ENCODE results near the gene RFX1. TPM values are rescaled to one million over a fixed set of nuclear protein-coding genes. Genes with fewer than 3 reads are reported as not detected.
"Not testable (repeated sequence)": the region's sequence is repeated elsewhere in the genome, so short reads cannot be mapped to it uniquely, and the experiment has no call there.

RFX1 gene
- total and polyA plus RNA-seq, 8 donors, result 0.58 to 27.2 (median 3.3) TPM

DNA sequence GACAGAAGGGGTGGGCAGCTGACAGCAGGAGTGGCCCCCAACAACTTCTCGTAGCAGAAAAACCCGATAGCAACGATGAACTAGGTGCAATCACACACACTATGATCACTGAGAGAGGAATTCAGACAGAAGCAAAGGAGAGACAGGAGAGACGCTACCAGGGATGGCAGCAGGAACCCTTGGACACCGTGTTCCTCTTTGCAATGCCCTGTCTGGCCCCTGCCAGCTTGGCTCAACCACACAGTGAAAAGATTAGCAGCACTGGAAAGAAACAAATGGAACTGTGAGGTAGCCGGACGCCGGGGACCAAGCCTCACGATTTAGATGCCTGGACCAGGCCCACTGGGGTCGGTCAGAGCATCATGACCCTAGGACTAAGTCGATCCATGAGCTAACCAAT is 30.2 kb downstream of the RFX1 start:
- WGBS, 5 donors, result 90 to 94% (median 93%) methylated on average over 11 of the region's 11 CpGs
- no peak for DNase-seq
- Histone ChIP-seq H3K27me3 (no peaks in the 10 kb centered on the region), H3K4me1 (peaks cover 17 to 26% (median 20%) of the 10 kb centered on the region in 4 donors), H3K9me3 (no peaks in the 10 kb centered on the region), H3K27ac (no peak overlapping the region), H3K36me3 (peaks cover 14 to 72% (median 67%) of the 10 kb centered on the region in 4 donors), H3K4me3 (no peak overlapping the region)
- intact Hi-C loops (cut with DNase I; ENCODE audit: low total_unique reads), result no loop called here
- TF ChIP-seq POLR2A (IDR thresholded peaks at IDR 0.05) (no peak), EP300 (IDR thresholded peaks at IDR 0.05) (no peak), POLR2AphosphoS5 (IDR thresholded peaks at IDR 0.05) (no peak)
- TF ChIP-seq, protein P1, sequence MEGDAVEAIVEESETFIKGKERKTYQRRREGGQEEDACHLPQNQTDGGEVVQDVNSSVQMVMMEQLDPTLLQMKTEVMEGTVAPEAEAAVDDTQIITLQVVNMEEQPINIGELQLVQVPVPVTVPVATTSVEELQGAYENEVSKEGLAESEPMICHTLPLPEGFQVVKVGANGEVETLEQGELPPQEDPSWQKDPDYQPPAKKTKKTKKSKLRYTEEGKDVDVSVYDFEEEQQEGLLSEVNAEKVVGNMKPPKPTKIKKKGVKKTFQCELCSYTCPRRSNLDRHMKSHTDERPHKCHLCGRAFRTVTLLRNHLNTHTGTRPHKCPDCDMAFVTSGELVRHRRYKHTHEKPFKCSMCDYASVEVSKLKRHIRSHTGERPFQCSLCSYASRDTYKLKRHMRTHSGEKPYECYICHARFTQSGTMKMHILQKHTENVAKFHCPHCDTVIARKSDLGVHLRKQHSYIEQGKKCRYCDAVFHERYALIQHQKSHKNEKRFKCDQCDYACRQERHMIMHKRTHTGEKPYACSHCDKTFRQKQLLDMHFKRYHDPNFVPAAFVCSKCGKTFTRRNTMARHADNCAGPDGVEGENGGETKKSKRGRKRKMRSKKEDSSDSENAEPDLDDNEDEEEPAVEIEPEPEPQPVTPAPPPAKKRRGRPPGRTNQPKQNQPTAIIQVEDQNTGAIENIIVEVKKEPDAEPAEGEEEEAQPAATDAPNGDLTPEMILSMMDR (IDR thresholded peaks at IDR 0.05), result no peak

DNA sequence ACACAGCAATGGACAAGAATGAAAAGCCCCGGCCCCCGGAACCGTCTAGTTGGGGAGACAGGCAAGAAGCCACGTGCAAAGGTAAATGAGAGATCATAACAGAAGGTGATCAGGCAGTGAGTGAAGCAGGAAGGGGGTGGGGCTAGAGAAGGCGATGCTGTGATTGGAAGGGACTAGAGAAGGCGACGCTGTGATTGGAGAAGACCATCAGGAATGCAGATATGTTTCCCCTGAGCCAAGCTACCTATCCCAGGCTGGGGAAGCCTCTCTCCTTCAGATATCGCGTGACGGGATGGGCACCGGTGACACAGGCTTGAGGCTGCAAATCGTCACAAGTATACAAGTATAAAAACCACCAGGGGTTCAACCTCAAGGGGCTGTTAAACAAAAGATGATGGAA is 32.0 kb downstream of the RFX1 start:
- H3K4me1 ChIP-seq, result peaks cover 11 to 15% (median 11%) of the 10 kb centered on the region in 4 donors
- no peak overlapping the region for H3K27ac ChIP-seq
- WGBS, 5 donors, result 38 to 46% (median 41%) methylated on average over 12 of the region's 12 CpGs
- no peaks in the 10 kb centered on the region for H3K9me3 ChIP-seq
- no peak overlapping the region for H3K4me3 ChIP-seq
- TF ChIP-seq, protein P1 (IDR thresholded peaks at IDR 0.05), result no peak
- no peak for TF ChIP-seq POLR2A (IDR thresholded peaks at IDR 0.05)
- no peak for TF ChIP-seq EP300 (IDR thresholded peaks at IDR 0.05)
- no peak for TF ChIP-seq POLR2AphosphoS5 (IDR thresholded peaks at IDR 0.05)
- DNase-seq, result peak; percentile 47 to 81
- intact Hi-C loops (cut with DNase I; ENCODE audit: low total_unique reads), result no loop called here
- H3K27me3 ChIP-seq, result no peaks in the 10 kb centered on the region
- H3K36me3 ChIP-seq, result peaks cover 23 to 80% (median 77%) of the 10 kb centered on the region in 4 donors

DNA sequence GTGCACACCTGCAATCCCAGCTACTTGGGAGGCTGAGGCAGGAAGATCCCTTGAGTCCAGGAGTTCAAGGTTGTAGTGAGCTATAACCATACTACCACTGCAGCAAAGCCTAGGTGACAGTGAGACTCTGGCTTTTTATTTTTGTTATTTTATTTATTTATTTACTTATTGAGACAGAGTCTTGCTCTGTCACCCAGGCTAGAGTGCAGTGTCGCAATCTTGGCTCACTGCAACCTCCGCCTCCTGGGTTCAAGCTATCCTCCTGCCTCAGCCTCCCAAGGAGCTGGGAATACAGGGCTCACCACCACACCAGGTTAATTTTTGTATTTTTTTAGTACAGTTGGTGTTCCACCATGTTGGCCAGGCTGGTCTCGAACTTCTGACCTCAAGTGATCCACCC is 32.6 kb downstream of the RFX1 start:
- H3K4me1 ChIP-seq; intact Hi-C loops (cut with DNase I; ENCODE audit: low total_unique reads); H3K4me3 ChIP-seq; H3K27me3 ChIP-seq; H3K9me3 ChIP-seq; DNase-seq; H3K27ac ChIP-seq: not testable (repeated sequence)
- 90 to 99% (median 96%) methylated on average over 3 of the region's 3 CpGs for WGBS, 5 donors
- peaks cover 29 to 86% (median 83%) of the 10 kb centered on the region in 4 donors for H3K36me3 ChIP-seq

DNA sequence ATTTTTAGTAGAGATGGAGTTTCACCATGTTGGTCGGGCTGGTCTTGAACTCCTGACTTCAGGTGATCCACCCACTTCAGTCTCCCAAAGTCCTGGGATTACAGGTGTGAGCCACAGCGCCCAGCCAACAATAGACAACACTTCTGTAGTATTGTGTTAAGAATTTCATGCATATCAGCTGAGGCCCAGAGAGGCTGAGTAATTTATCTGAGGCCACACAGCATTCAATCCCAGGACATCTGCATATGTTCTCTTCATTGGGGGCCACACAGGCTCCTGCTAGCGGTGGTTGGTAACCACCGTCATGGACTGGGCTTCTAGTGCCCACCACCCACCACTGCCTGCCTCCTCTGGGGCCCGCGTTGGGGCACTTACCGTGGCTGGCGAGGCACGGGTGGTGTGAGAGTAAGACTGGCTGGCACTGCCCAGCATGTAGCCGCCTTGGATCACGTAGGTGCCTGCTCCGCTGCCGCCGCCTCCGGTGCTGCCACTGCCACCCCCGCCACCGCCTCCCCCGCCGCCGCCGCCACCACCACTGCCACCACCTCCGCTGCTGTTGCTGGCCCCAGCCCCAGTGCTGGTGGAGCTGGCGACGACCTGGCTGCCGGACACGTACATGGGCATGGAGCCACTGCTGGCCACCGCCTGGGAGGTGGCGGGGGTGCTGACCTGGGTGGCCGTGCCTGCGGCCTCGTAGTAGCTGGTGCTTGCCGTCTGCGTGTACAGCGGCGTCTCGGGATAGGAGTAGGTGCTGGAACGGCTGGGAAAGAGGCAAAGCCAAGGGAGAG is 33.6 kb downstream of the RFX1 start:
- no peak overlapping the region for H3K4me3 ChIP-seq
- DNase-seq, result no peak
- H3K9me3 ChIP-seq, result no peaks in the 10 kb centered on the region
- WGBS, 5 donors, result 91 to 97% (median 92%) methylated on average over 16 to 37 of the region's 37 CpGs
- intact Hi-C loops (cut with DNase I; ENCODE audit: low total_unique reads), result no loop called here
- H3K27ac ChIP-seq, result no peak overlapping the region
- TF ChIP-seq POLR2AphosphoS5 (IDR thresholded peaks at IDR 0.05), result no peak
- TF ChIP-seq EP300 (IDR thresholded peaks at IDR 0.05), result no peak
- TF ChIP-seq, protein P1 (IDR thresholded peaks at IDR 0.05), result no peak
- no peak for TF ChIP-seq POLR2A (IDR thresholded peaks at IDR 0.05)
- H3K4me1 ChIP-seq, result no peaks in the 10 kb centered on the region
- H3K36me3 ChIP-seq, result peaks cover 38 to 95% (median 89%) of the 10 kb centered on the region in 4 donors
- H3K27me3 ChIP-seq, result no peaks in the 10 kb centered on the region

DNA sequence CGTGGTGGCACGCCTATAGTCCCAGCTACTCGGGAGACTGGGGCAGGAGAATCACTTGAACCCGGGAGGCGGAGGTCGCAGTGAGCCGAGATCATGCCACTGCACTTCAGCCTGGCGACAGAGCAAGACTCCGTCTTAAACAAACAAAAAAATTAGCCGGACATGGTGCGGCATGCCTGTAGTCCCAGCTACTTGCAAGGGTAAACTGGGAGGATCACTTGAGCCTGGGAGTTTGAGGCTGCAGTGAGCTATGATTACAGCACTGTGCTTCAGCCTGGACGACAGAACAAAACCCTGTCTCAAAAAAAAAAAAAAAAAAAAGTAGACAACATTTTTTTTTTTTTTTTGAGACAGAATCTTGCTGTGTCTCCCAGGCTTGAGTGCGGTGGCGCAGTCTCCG is 34.3 kb downstream of the RFX1 start:
- H3K9me3 ChIP-seq; H3K4me3 ChIP-seq; intact Hi-C loops (cut with DNase I; ENCODE audit: low total_unique reads); H3K4me1 ChIP-seq; H3K27me3 ChIP-seq; H3K27ac ChIP-seq; DNase-seq: not testable (repeated sequence)
- peaks cover 44 to 100% (median 94%) of the 10 kb centered on the region in 4 donors for H3K36me3 ChIP-seq
- 81 to 97% (median 89%) methylated on average over 14 to 15 of the region's 15 CpGs for whole genome bisulfite sequencing, 5 donors
